KMS-11 (cell line): Measurements from ENCODE around the gene DNAJC17.

Experiments used
- H2AFZ ChIP-seq: fragments of 200-600 bp; sonication (generic); 2 replicates; pipeline ENCODE4 v1.6.1; 2016; ENCODE audit warnings: antibody characterized with exemption, mixed run types, low read depth
- H3K27ac ChIP-seq: fragments of 200-600 bp; sonication (generic); 2 replicates; pipeline ENCODE4 v1.6.1; 2016; ENCODE audit warnings: mild to moderate bottlenecking, mixed run types
- H3K27me3 ChIP-seq: fragments of 200-600 bp; sonication (generic); 2 replicates; pipeline ENCODE4 v1.6.1; 2017; ENCODE audit warnings: mild to moderate bottlenecking, low read depth, mixed run types, moderate library complexity; ENCODE audit not compliant: insufficient read depth
- H3K36me3 ChIP-seq: fragments of 200-600 bp; sonication (generic); 2 replicates; pipeline ENCODE4 v1.6.1; 2017; ENCODE audit warnings: mild to moderate bottlenecking, mixed run types; ENCODE audit not compliant: insufficient read depth
- H3K4me1 ChIP-seq: fragments of 200-600 bp; sonication (generic); 2 replicates; pipeline ENCODE4 v1.6.1; 2016; ENCODE audit warnings: mild to moderate bottlenecking, low read depth, mixed run types; ENCODE audit not compliant: poor library complexity, severe bottlenecking
- H3K4me2 ChIP-seq: fragments of 200-600 bp; sonication (generic); 2 replicates; pipeline ENCODE4 v1.7.0; 2016; ENCODE audit warnings: mild to moderate bottlenecking, mixed run types
- H3K4me3 ChIP-seq: fragments of 200-600 bp; sonication (generic); IDR thresholded peaks from 2 replicates; pipeline ENCODE4 v1.6.1; 2017; ENCODE audit warnings: low read depth, low read length, mixed read lengths; ENCODE audit not compliant: insufficient read depth
- H3K79me2 ChIP-seq: fragments of 200-600 bp; sonication (generic); 2 replicates; pipeline ENCODE4 v1.6.1; 2016; ENCODE audit warnings: low read depth, mixed run types; ENCODE audit not compliant: insufficient read depth
- H3K9ac ChIP-seq: fragments of 200-600 bp; sonication (generic); 2 replicates; pipeline ENCODE4 v1.6.1; 2016; ENCODE audit warnings: mild to moderate bottlenecking, mixed run types
- H4K20me1 ChIP-seq: fragments of 200-600 bp; sonication (generic); 2 replicates; pipeline ENCODE4 v1.6.1; 2016; ENCODE audit warnings: mild to moderate bottlenecking, mixed run types; ENCODE audit not compliant: insufficient read depth
- CTCF ChIP-seq: fragments of 200-600 bp; sonication (generic); conservative IDR thresholded peaks from 2 replicates; pipeline ENCODE4 v1.6.1; 2017; ENCODE audit warnings: low read depth, mild to moderate bottlenecking, antibody characterized with exemption, low read length, moderate library complexity, mixed read lengths

The DNAJC17 gene

GRCh38 chr15:40807028-40807887 lies at the start of gene DNAJC17, which contains the start of gene ZFYVE19:
DNAJC17 (minus strand) TSS chr15:40807473; CDS start chr15:40807446, 27 bp downstream.
ZFYVE19 (plus strand) TSS chr15:40807089; CDS start chr15:40807590, 501 bp downstream.
- H3K27me3 ChIP-seq, result no peaks in the 10 kb centered on the region
- peak within 1 kb of the TSS; percentile 90 for H3K27ac ChIP-seq
- no peak for TF ChIP-seq CTCF
- H2AFZ ChIP-seq, result peak within 1 kb of the TSS; percentile 99
- H3K9ac ChIP-seq, result peak within 1 kb of the TSS; percentile 93
- H3K4me3 ChIP-seq, result peak within 1 kb of the TSS; percentile 42
- peaks cover 11% of the 10 kb centered on the region for H3K4me1 ChIP-seq
- no peaks in the 10 kb centered on the region for H3K79me2 ChIP-seq
- no peaks in the 10 kb centered on the region for H4K20me1 ChIP-seq
- H3K36me3 ChIP-seq, result no peaks in the 10 kb centered on the region
- peak within 1 kb of the TSS; percentile 69 for H3K4me2 ChIP-seq

GRCh38 chr15:40856746-40857145 lies 49.5 kb upstream of the DNAJC17 start:
- H3K36me3 ChIP-seq, result no peaks in the 10 kb centered on the region
- TF ChIP-seq CTCF, result no peak
- no peak overlapping the region for H3K4me3 ChIP-seq
- peak overlapping the region; percentile 83; the same call in 1 of the 2 replicates for H2AFZ ChIP-seq
- no peaks in the 10 kb centered on the region for H3K27me3 ChIP-seq
- H4K20me1 ChIP-seq, result no peaks in the 10 kb centered on the region
- H3K79me2 ChIP-seq, result no peaks in the 10 kb centered on the region
- no peak overlapping the region for H3K27ac ChIP-seq
- H3K9ac ChIP-seq, result no peak overlapping the region
- H3K4me1 ChIP-seq, result peaks cover 13% of the 10 kb centered on the region
- no peak overlapping the region for H3K4me2 ChIP-seq

- Histone ChIP-seq H2AFZ (no peak overlapping the region), H3K27me3 (no peaks in the 10 kb centered on the region), H3K9ac (no peak overlapping the region), H3K4me2 (no peak overlapping the region), H3K79me2 (no peaks in the 10 kb centered on the region), H3K4me1 (peaks cover 13% of the 10 kb centered on the region), H3K27ac (no peak overlapping the region), H4K20me1 (no peaks in the 10 kb centered on the region), H3K36me3 (no peaks in the 10 kb centered on the region), H3K4me3 (no peak overlapping the region)
- TF ChIP-seq CTCF, result no peak
Observed at GRCh38 chr15:40855706-40856234, 48.5 kb upstream of the DNAJC17 start.

GRCh38 chr15:40854161-40854560 lies 46.9 kb upstream of the DNAJC17 start:
- no peaks in the 10 kb centered on the region for H3K27me3 ChIP-seq
- TF ChIP-seq CTCF, result no peak
- H2AFZ ChIP-seq, result no peak overlapping the region
- H3K36me3 ChIP-seq, result no peaks in the 10 kb centered on the region
- peaks cover 13% of the 10 kb centered on the region for H3K4me1 ChIP-seq
- H4K20me1 ChIP-seq, result no peaks in the 10 kb centered on the region
- no peak overlapping the region for H3K4me2 ChIP-seq
- H3K9ac ChIP-seq, result no peak overlapping the region
- no peak overlapping the region for H3K4me3 ChIP-seq
- no peaks in the 10 kb centered on the region for H3K79me2 ChIP-seq
- H3K27ac ChIP-seq, result no peak overlapping the region
